Osteocyte (in vitro differentiated cells): ENCODE measurements around the gene FNDC10. TPM values are rescaled to one million over a fixed set of nuclear protein-coding genes. Genes with fewer than 3 reads are reported as not detected.

ENCODE experiments used
- DNase-seq: peaks from one replicate; pipeline ENCODE4 v3.0.0; 2021; ENCODE audit warnings: mixed read lengths; ENCODE audit not compliant: unreplicated experiment; ENCODE audit errors: extremely low spot score
- H3K27ac Mint-ChIP-seq: one replicate; pipeline ENCODE4 v1.8.0; 2021; ENCODE audit warnings: mild to moderate bottlenecking, mixed read lengths; ENCODE audit not compliant: unreplicated experiment
- H3K27me3 Mint-ChIP-seq: one replicate; pipeline ENCODE4 v1.8.0; 2021; ENCODE audit warnings: mixed read lengths; ENCODE audit not compliant: unreplicated experiment
- H3K36me3 Mint-ChIP-seq: one replicate; pipeline ENCODE4 v1.8.0; 2021; ENCODE audit warnings: mixed read lengths; ENCODE audit not compliant: unreplicated experiment
- H3K4me1 Mint-ChIP-seq: one replicate; pipeline ENCODE4 v1.8.0; 2021; ENCODE audit warnings: mixed read lengths; ENCODE audit not compliant: unreplicated experiment
- H3K4me3 Mint-ChIP-seq: one replicate; pipeline ENCODE4 v1.8.0; 2021; ENCODE audit warnings: mild to moderate bottlenecking, moderate library complexity, mixed read lengths; ENCODE audit not compliant: unreplicated experiment
- H3K9me3 Mint-ChIP-seq: one replicate; pipeline ENCODE4 v1.8.0; 2021; ENCODE audit warnings: mixed read lengths; ENCODE audit not compliant: unreplicated experiment
- CTCF ChIP-seq: fragments of 200-600 bp; sonication (generic); IDR thresholded peaks from 2 replicates; pipeline ENCODE4 v1.5.0; 2021; ENCODE audit warnings: antibody characterized with exemption, mild to moderate bottlenecking, moderate library complexity
- total RNA-seq: library from RNA; stranded (reverse); gene quantifications from 2 replicates; pipeline ENCODE4 v1.2.1, GENCODE V29; 2021

Gene FNDC10
- total RNA-seq, 1 donor from 2014 or later: 25.6 TPM

GRCh38 chr1:1614954-1615255 is 15.0 kb upstream of the FNDC10 start:
- no peak for DNase-seq
- H3K9me3 Mint-ChIP-seq: no peaks in the 10 kb centered on the region

GRCh38 chr1:1614204-1614953 is 14.4 kb upstream of the FNDC10 start:
- Mint-ChIP-seq H3K4me1 (peaks cover 34% of the 10 kb centered on the region), H3K4me3 (peak overlapping the region; percentile 87), H3K36me3 (peaks cover 6% of the 10 kb centered on the region), H3K27ac (peak overlapping the region; percentile 75), H3K27me3 (no peaks in the 10 kb centered on the region), H3K9me3 (no peaks in the 10 kb centered on the region)
- TF ChIP-seq CTCF: no peak
- no peak for DNase-seq

More at GRCh38 chr1:1614954-1615255, 15.0 kb upstream of the FNDC10 start:
- peaks cover 34% of the 10 kb centered on the region for H3K4me1 Mint-ChIP-seq
- peak overlapping the region; percentile 87 for H3K4me3 Mint-ChIP-seq
- no peaks in the 10 kb centered on the region for H3K27me3 Mint-ChIP-seq
- peaks cover 6% of the 10 kb centered on the region for H3K36me3 Mint-ChIP-seq
- no peak for TF ChIP-seq CTCF
- H3K27ac Mint-ChIP-seq: peak overlapping the region; percentile 75

GRCh38 chr1:1613509-1614082 is 13.7 kb upstream of the FNDC10 start:
- Mint-ChIP-seq H3K27me3 (no peaks in the 10 kb centered on the region), H3K4me3 (peak overlapping the region; percentile 87), H3K36me3 (peaks cover 6% of the 10 kb centered on the region), H3K4me1 (peaks cover 34% of the 10 kb centered on the region), H3K27ac (no peak overlapping the region), H3K9me3 (no peaks in the 10 kb centered on the region)
- no peak for DNase-seq
- TF ChIP-seq CTCF: no peak

- TF ChIP-seq CTCF: no peak
- peak overlapping the region; percentile 40 for H3K4me3 Mint-ChIP-seq
- no peaks in the 10 kb centered on the region for H3K9me3 Mint-ChIP-seq
- H3K36me3 Mint-ChIP-seq: peaks cover 3% of the 10 kb centered on the region
- no peak overlapping the region for H3K27ac Mint-ChIP-seq
- H3K4me1 Mint-ChIP-seq: peaks cover 25% of the 10 kb centered on the region
- H3K27me3 Mint-ChIP-seq: no peaks in the 10 kb centered on the region
- DNase-seq: no peak
Observed at GRCh38 chr1:1612104-1612400, 12.1 kb upstream of the FNDC10 start.

GRCh38 chr1:1610796-1611195 is 10.9 kb upstream of the FNDC10 start:
- H3K4me1 Mint-ChIP-seq: peaks cover 21% of the 10 kb centered on the region
- H3K36me3 Mint-ChIP-seq: peaks cover 3% of the 10 kb centered on the region
- DNase-seq: no peak
- no peak for TF ChIP-seq CTCF
- no peaks in the 10 kb centered on the region for H3K9me3 Mint-ChIP-seq
- no peak overlapping the region for H3K27ac Mint-ChIP-seq
- no peak overlapping the region for H3K4me3 Mint-ChIP-seq
- H3K27me3 Mint-ChIP-seq: no peaks in the 10 kb centered on the region
